ENCODE results near the gene EIF2B4.
A peak's percentile ranks its signal among the peaks of the same experiment; 100 is the strongest.

The EIF2B4 gene

GRCh38 chr2:27380626-27381545 lies 10.7 kb upstream of the EIF2B4 start, which contains the start of gene ZNF513:
Gene ZNF513, minus strand, starts transcription at chr2:27380734. Its CDS starts 208 bp downstream, at chr2:27380526.
- peak within 1 kb of the TSS; percentile 96 for H3K27ac Mint-ChIP-seq
- no peaks in the 10 kb centered on the region for H3K27me3 Mint-ChIP-seq
- H3K4me1 Mint-ChIP-seq = peaks cover 47% of the 10 kb centered on the region
- H3K36me3 Mint-ChIP-seq = peaks cover 62% of the 10 kb centered on the region
- no peaks in the 10 kb centered on the region for H3K9me3 Mint-ChIP-seq
- peak; percentile 96 for ATAC-seq
- H3K4me3 Mint-ChIP-seq = peak within 1 kb of the TSS; percentile 81

- Mint-ChIP-seq H3K9me3 (no peaks in the 10 kb centered on the region), H3K4me1 (peaks cover 47% of the 10 kb centered on the region), H3K27ac (peak overlapping the region; percentile 96), H3K27me3 (no peaks in the 10 kb centered on the region), H3K36me3 (peaks cover 62% of the 10 kb centered on the region), H3K4me3 (peak overlapping the region; percentile 81)
- ATAC-seq = peak; percentile 75
Observed at GRCh38 chr2:27379836-27380625, 9.9 kb upstream of the EIF2B4 start.

GRCh38 chr2:27379383-27379835 lies 9.3 kb upstream of the EIF2B4 start:
- H3K27me3 Mint-ChIP-seq = no peaks in the 10 kb centered on the region
- peak overlapping the region; percentile 96 for H3K27ac Mint-ChIP-seq
- H3K36me3 Mint-ChIP-seq = peaks cover 62% of the 10 kb centered on the region
- H3K9me3 Mint-ChIP-seq = no peaks in the 10 kb centered on the region
- ATAC-seq = no peak
- H3K4me1 Mint-ChIP-seq = peaks cover 47% of the 10 kb centered on the region
- peak overlapping the region; percentile 81 for H3K4me3 Mint-ChIP-seq

- Mint-ChIP-seq H3K9me3 (no peaks in the 10 kb centered on the region), H3K36me3 (peaks cover 58% of the 10 kb centered on the region), H3K27ac (peak overlapping the region; percentile 96), H3K4me1 (peaks cover 43% of the 10 kb centered on the region), H3K27me3 (no peaks in the 10 kb centered on the region), H3K4me3 (peak overlapping the region; percentile 81)
- ATAC-seq = no peak
Observed at GRCh38 chr2:27378809-27379290, 8.7 kb upstream of the EIF2B4 start.

- Mint-ChIP-seq H3K27ac (peak overlapping the region; percentile 96), H3K27me3 (no peaks in the 10 kb centered on the region), H3K4me3 (no peak overlapping the region), H3K9me3 (no peaks in the 10 kb centered on the region), H3K4me1 (peaks cover 41% of the 10 kb centered on the region), H3K36me3 (peaks cover 58% of the 10 kb centered on the region)
- no peak for ATAC-seq
Observed at GRCh38 chr2:27378096-27378808, 8.1 kb upstream of the EIF2B4 start.

GRCh38 chr2:27377618-27378095 lies 7.5 kb upstream of the EIF2B4 start:
- no peak for ATAC-seq
- Mint-ChIP-seq H3K4me1 (peaks cover 44% of the 10 kb centered on the region), H3K27me3 (no peaks in the 10 kb centered on the region), H3K27ac (peak overlapping the region; percentile 38), H3K4me3 (no peak overlapping the region), H3K36me3 (peaks cover 64% of the 10 kb centered on the region), H3K9me3 (no peaks in the 10 kb centered on the region)

GRCh38 chr2:27376866-27377617 lies 6.9 kb upstream of the EIF2B4 start:
- H3K4me3 Mint-ChIP-seq = no peak overlapping the region
- H3K4me1 Mint-ChIP-seq = peaks cover 51% of the 10 kb centered on the region
- ATAC-seq = no peak
- peaks cover 65% of the 10 kb centered on the region for H3K36me3 Mint-ChIP-seq
- H3K27me3 Mint-ChIP-seq = no peaks in the 10 kb centered on the region
- H3K9me3 Mint-ChIP-seq = no peaks in the 10 kb centered on the region
- peak overlapping the region; percentile 38 for H3K27ac Mint-ChIP-seq

- Mint-ChIP-seq H3K9me3 (no peaks in the 10 kb centered on the region), H3K27me3 (no peaks in the 10 kb centered on the region), H3K36me3 (peaks cover 62% of the 10 kb centered on the region), H3K27ac (peak overlapping the region; percentile 38), H3K4me1 (peaks cover 53% of the 10 kb centered on the region), H3K4me3 (no peak overlapping the region)
- ATAC-seq = no peak
Observed at GRCh38 chr2:27376151-27376865, 6.2 kb upstream of the EIF2B4 start.

GRCh38 chr2:27375513-27376099 lies 5.5 kb upstream of the EIF2B4 start:
- H3K36me3 Mint-ChIP-seq = peaks cover 58% of the 10 kb centered on the region
- no peak overlapping the region for H3K27ac Mint-ChIP-seq
- H3K4me1 Mint-ChIP-seq = peaks cover 48% of the 10 kb centered on the region
- H3K27me3 Mint-ChIP-seq = no peaks in the 10 kb centered on the region
- H3K4me3 Mint-ChIP-seq = no peak overlapping the region
- H3K9me3 Mint-ChIP-seq = no peaks in the 10 kb centered on the region
- no peak for ATAC-seq

- ATAC-seq = no peak
- no peaks in the 10 kb centered on the region for H3K9me3 Mint-ChIP-seq
- no peak overlapping the region for H3K27ac Mint-ChIP-seq
- peaks cover 44% of the 10 kb centered on the region for H3K4me1 Mint-ChIP-seq
- H3K4me3 Mint-ChIP-seq = no peak overlapping the region
- H3K36me3 Mint-ChIP-seq = peaks cover 71% of the 10 kb centered on the region
- H3K27me3 Mint-ChIP-seq = no peaks in the 10 kb centered on the region
Observed at GRCh38 chr2:27373567-27373966, 3.4 kb upstream of the EIF2B4 start.

GRCh38 chr2:27372937-27373336 lies 2.8 kb upstream of the EIF2B4 start:
- no peaks in the 10 kb centered on the region for H3K27me3 Mint-ChIP-seq
- H3K4me1 Mint-ChIP-seq = peaks cover 47% of the 10 kb centered on the region
- no peak overlapping the region for H3K4me3 Mint-ChIP-seq
- H3K27ac Mint-ChIP-seq = peak overlapping the region; percentile 78
- ATAC-seq = no peak
- H3K9me3 Mint-ChIP-seq = no peaks in the 10 kb centered on the region
- H3K36me3 Mint-ChIP-seq = peaks cover 75% of the 10 kb centered on the region

- peaks cover 34% of the 10 kb centered on the region for H3K4me1 Mint-ChIP-seq
- H3K9me3 Mint-ChIP-seq = no peaks in the 10 kb centered on the region
- H3K27me3 Mint-ChIP-seq = no peaks in the 10 kb centered on the region
- peak overlapping the region; percentile 78 for H3K27ac Mint-ChIP-seq
- H3K36me3 Mint-ChIP-seq = peaks cover 65% of the 10 kb centered on the region
- ATAC-seq = peak; percentile 62
- peak overlapping the region; percentile 87 for H3K4me3 Mint-ChIP-seq
Observed at GRCh38 chr2:27370816-27371620, 880 bp upstream of the EIF2B4 start.

Data from stimulated activated memory B cell treated with anti-CD40 and anti-IgM and Interleukin-4, amounts not matched to agents 10 μg/mL and 1 μg/mL and 100 μg/mL, for 72 hours (primary cell).